ENCODE results near the gene ANKZF1. TPM values are rescaled to one million over a fixed set of nuclear protein-coding genes. Genes with fewer than 3 reads are reported as not detected.

ANKZF1 gene
- total and polyA plus RNA-seq, 2 of the 8 experiments (the other 6 are each of a cell fraction or from before 2014, with no cell fraction given): 32.5 to 50.1 TPM

GRCh38 chr2:219230059-219230540 is 494 bp downstream of the ANKZF1 start:
- no peak overlapping the region for H2BK120ac ChIP-seq (replicated peaks; ENCODE audit: low read depth, low read length)
- H4K91ac ChIP-seq (replicated peaks; ENCODE audit: insufficient read length, low read length): no peak overlapping the region
- H4K5ac ChIP-seq (ENCODE audit: insufficient read length, low read depth, low read length): peak overlapping the region; percentile 39
- 4% methylated on average over 24 of the region's 24 CpGs; no CpG with 5 or more reads in 1 of the 2 experiments for WGBS, 2 experiments (ENCODE audit: extremely low coverage in 1 of 2, insufficient coverage in 1 of 2, insufficient read length in 1 of 2, insufficient replicate concordance in 2 of 2, low coverage in 1 of 2, low lambda C conversion rate in 2 of 2, missing lambda C conversion rate in 1 of 2)
- H3K79me2 ChIP-seq (ENCODE audit: control insufficient read depth in 1 of 2, insufficient read depth in 2 of 2, low read length in 2 of 2): peaks cover 0 to 12% of the 10 kb centered on the region in 2 experiments; a peak in 2 of 4 replicates
- FAIRE-seq (no peak), DNase-seq (ENCODE audit: low read depth in 1 of 2, low spot score in 2 of 2) (peak in 1 of 2 experiments; percentile 56)
- H3K4me3 ChIP-seq (ENCODE audit: extremely low read depth in 1 of 4, insufficient read depth in 2 of 4, low read depth in 3 of 4, low read length in 4 of 4): peak overlapping the region; percentile 82 to 97 (median 92)
- peak overlapping the region; percentile 2; the same call in 1 of the 2 replicates for H2BK12ac ChIP-seq (ENCODE audit: low read depth, low read length)
- H3K23ac ChIP-seq (ENCODE audit: insufficient read length): no peak overlapping the region
- H3K4ac ChIP-seq (replicated peaks; ENCODE audit: insufficient read length, low read depth, low read length): no peak overlapping the region
- peaks cover 0 to 6% (median 3%) of the 10 kb centered on the region in 4 experiments; a peak in 5 of 7 replicates for H3K4me1 ChIP-seq (replicated peaks in 1 of 4; ENCODE audit: control insufficient read depth in 3 of 4, insufficient read depth in 4 of 4, low read length in 3 of 4)
- no peak overlapping the region for H2AFZ ChIP-seq (ENCODE audit: low read length)
- no peaks in the 10 kb centered on the region for H3K9me3 ChIP-seq (ENCODE audit: insufficient read depth in 2 of 2, low read depth in 1 of 2, low read length in 1 of 2)
- CTCF ChIA-PET (ENCODE audit: partially characterized antibody): interaction anchor here (0.8 to 4.9 kb wide), 8 partner anchors 15 to 123 kb away, joined by 3 to 23 read pairs (median 4); partner anchors contain the start of genes GLB1L and STK16
- H3K36me3 ChIP-seq (ENCODE audit: control insufficient read depth in 2 of 4, insufficient read depth in 4 of 4, low read length in 3 of 4): peaks cover 24 to 48% (median 37%) of the 10 kb centered on the region in 4 experiments
- H3K79me1 ChIP-seq (ENCODE audit: low read depth, low read length): no peaks in the 10 kb centered on the region; the same call in 1 of the 2 replicates
- no peak overlapping the region for H2BK15ac ChIP-seq (ENCODE audit: low read length)
- TF ChIP-seq YY1 (IDR thresholded peaks at IDR 0.05; ENCODE audit: low read depth, low read length): no peak
- TF ChIP-seq POLR2A (IDR thresholded peaks at IDR 0.05; ENCODE audit: control extremely low read depth in 1 of 2, low read depth in 2 of 2, low read length in 2 of 2): peak in 1 of 2 experiments; percentile 24; a peak in 2 of 3 replicates
- TF ChIP-seq RNF2 (IDR thresholded peaks at IDR 0.05; ENCODE audit: borderline replicate concordance, low read depth, low read length, missing control alignments, poor library complexity, severe bottlenecking): no peak
- TF ChIP-seq SAP30 (IDR thresholded peaks at IDR 0.05; ENCODE audit: insufficient read depth, insufficient replicate concordance, low read length): peak; percentile 76
- TF ChIP-seq BCL11A (IDR thresholded peaks at IDR 0.05; ENCODE audit: low read depth in 2 of 2, low read length in 2 of 2): no peak
- peak in 1 of 2 experiments; percentile 26; a peak in 1 of 4 replicates for TF ChIP-seq SIN3A (conservative IDR thresholded peaks at IDR 0.05 in 1 of 2, IDR thresholded peaks at IDR 0.05 in 1 of 2; ENCODE audit: low read depth in 1 of 2, low read length in 2 of 2)
- H2BK5ac ChIP-seq (ENCODE audit: low read depth, low read length): peak overlapping the region; percentile 41; the same call in 1 of the 2 replicates
- peak overlapping the region; percentile 1 for H3K56ac ChIP-seq (replicated peaks; ENCODE audit: insufficient read length, low read depth, low read length)
- peak overlapping the region; percentile 82 to 96 (median 86) for H3K9ac ChIP-seq (replicated peaks in 1 of 4; ENCODE audit: extremely low read depth in 1 of 4, low read depth in 3 of 4, low read length in 3 of 4)
- H3K4me2 ChIP-seq (ENCODE audit: insufficient read depth in 1 of 2, low read depth in 2 of 2, low read length in 2 of 2): peak overlapping the region; percentile 88 to 91
- no peaks in the 10 kb centered on the region for H4K20me1 ChIP-seq (replicated peaks in 1 of 2; ENCODE audit: control insufficient read depth in 1 of 2, insufficient read depth in 2 of 2, low read length in 2 of 2)
- H4K8ac ChIP-seq (ENCODE audit: extremely low read depth, insufficient read depth, low read length): peak overlapping the region; percentile 88; the same call in 1 of the 2 replicates
- POLR2A ChIA-PET (ENCODE audit: partially characterized antibody): interaction anchor here (0.7 to 4.6 kb wide), 16 partner anchors 8 to 78 kb away, joined by 3 to 57 read pairs (median 6); partner anchors contain the start of genes ABCB6, CNPPD1, GLB1L and STK16
- H3K27ac ChIP-seq (ENCODE audit: low read depth, low read length): peak overlapping the region; percentile 65; the same call in 1 of the 2 replicates
- peaks cover 7% of the 10 kb centered on the region; the same call in 1 of the 2 replicates for H3K23me2 ChIP-seq (ENCODE audit: low read depth, low read length)
- H3K27me3 ChIP-seq (replicated peaks in 1 of 4; ENCODE audit: control insufficient read depth in 3 of 4, extremely low read depth in 1 of 4, insufficient read depth in 3 of 4, low read length in 3 of 4): no peaks in the 10 kb centered on the region
- no peak overlapping the region for H2BK20ac ChIP-seq (ENCODE audit: low read length)
- H3K18ac ChIP-seq (ENCODE audit: extremely low read depth, low read length): peak overlapping the region; percentile 26; the same call in 1 of the 2 replicates
- H2AK5ac ChIP-seq (ENCODE audit: low read depth, low read length): no peak overlapping the region
- H3K14ac ChIP-seq (ENCODE audit: insufficient read length): no peak overlapping the region
